ENCODE data around the gene SPECC1. TPM values are rescaled to one million over a fixed set of nuclear protein-coding genes. Genes with fewer than 3 reads are reported as not detected.

SPECC1 gene
- total RNA-seq, 1 experiment from 2014 or later = 46.4 TPM

DNA sequence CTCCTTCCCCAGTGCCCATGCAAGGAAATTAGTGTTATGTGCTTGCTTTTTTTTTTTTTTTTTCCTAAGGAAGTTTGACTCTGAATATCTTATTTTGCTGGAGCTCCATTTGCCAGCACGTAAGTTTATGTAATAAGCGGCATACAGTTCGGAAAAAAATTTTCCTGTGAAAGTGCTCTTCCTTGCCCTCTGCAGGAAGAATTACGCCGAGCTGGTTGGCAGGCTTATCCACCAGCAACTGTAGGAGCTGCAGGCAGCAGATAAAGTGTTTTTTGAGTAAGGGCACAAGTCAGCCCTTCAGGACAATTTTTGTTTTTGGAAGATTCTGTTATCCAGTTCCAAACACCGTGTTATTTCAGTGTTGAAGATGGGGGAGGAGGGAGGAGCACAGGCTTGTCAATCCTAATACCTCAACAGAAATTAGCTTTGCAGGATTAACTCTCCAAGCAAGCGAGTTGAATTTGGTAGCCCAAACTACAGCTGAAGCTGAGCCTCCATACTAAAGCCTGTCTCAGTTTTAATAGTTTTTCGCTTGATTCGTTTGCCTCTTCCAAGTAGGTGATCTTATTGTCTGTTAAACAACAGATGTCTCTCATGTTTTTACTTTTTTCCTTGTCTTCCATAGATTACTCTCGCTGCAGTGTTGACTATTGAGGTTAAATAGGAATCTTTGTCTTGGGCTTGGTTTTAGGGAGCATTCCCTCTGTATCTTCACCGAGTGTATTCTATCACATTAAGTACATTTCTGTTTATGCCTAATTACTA, 1.1 kb downstream of the SPECC1 start:
- ChIA-PET CTCF (interaction anchor here (0.6 to 2.4 kb wide), 9 partner anchors 17 to 632 kb away, joined by 3 to 15 read pairs (median 7); partner anchors contain the start of gene MAPK7), POLR2A (ENCODE audit: unreplicated experiment) (interaction anchor here (0.5 to 1.1 kb wide), 4 partner anchors 53 to 73 kb away, joined by 3 to 16 read pairs (median 9); no protein-coding TSS in a partner anchor)
- Histone ChIP-seq H3K27ac (ENCODE audit: low read length) (peak overlapping the region; percentile 9), H3K9ac (ENCODE audit: low read length) (peak overlapping the region; percentile 39), H4K20me1 (ENCODE audit: low read length) (no peaks in the 10 kb centered on the region), H3K36me3 (ENCODE audit: low read depth, low read length) (no peaks in the 10 kb centered on the region), H3K79me2 (ENCODE audit: low read length) (peaks cover 40% of the 10 kb centered on the region), H3K9me2 (replicated peaks; ENCODE audit: low read length) (no peaks in the 10 kb centered on the region), H2AFZ (ENCODE audit: low read length) (peak overlapping the region; percentile 99), H3K27me3 (ENCODE audit: low read length) (no peaks in the 10 kb centered on the region), H3K9me3 (ENCODE audit: low read length) (no peaks in the 10 kb centered on the region), H3F3A (ENCODE audit: low read length, unreplicated experiment) (no peaks in the 10 kb centered on the region), H3K4me1 (ENCODE audit: insufficient read depth, low read length) (peaks cover 20% of the 10 kb centered on the region), H3K4me2 (ENCODE audit: low read length) (peak overlapping the region; percentile 94), H3K4me3 (ENCODE audit: low read length) (peak overlapping the region; percentile 81)
- intact Hi-C loops (cut with micrococcal nuclease) = loop anchor here (1.0 to 5.0 kb wide), 3 partner anchors 56 to 107 kb away; no protein-coding TSS in a partner anchor
- ATAC-seq (peak; percentile 45), DNase-seq (peak; percentile 90)
- TSS peak; percentile 52 for BruUV-seq (replicated peaks)
- no peak for TF ChIP-seq EZH2 (IDR thresholded peaks at IDR 0.05; ENCODE audit: low read length, unreplicated experiment)
- TF ChIP-seq EZH2phosphoT487 (IDR thresholded peaks at IDR 0.05; ENCODE audit: borderline replicate concordance, low read length) = no peak
- TF ChIP-seq CTCF (conservative IDR thresholded peaks at IDR 0.05; ENCODE audit: low read depth, low read length) = peak; percentile 68

GRCh38 chr17:20010936-20011335, 1.8 kb downstream of the SPECC1 start:
- H3K4me2 ChIP-seq (ENCODE audit: low read length) = peak overlapping the region; percentile 94
- TF ChIP-seq CTCF (conservative IDR thresholded peaks at IDR 0.05; ENCODE audit: low read depth, low read length) = no peak
- TF ChIP-seq EZH2phosphoT487 (IDR thresholded peaks at IDR 0.05; ENCODE audit: borderline replicate concordance, low read length) = no peak
- ChIA-PET POLR2A (ENCODE audit: unreplicated experiment) (no interaction called here), CTCF (interaction anchor here (1.3 to 2.4 kb wide), 3 partner anchors 18 to 105 kb away, joined by 3 to 15 read pairs (median 7); no protein-coding TSS in a partner anchor)
- peaks cover 20% of the 10 kb centered on the region for H3K4me1 ChIP-seq (ENCODE audit: insufficient read depth, low read length)
- peak overlapping the region; percentile 81 for H3K4me3 ChIP-seq (ENCODE audit: low read length)
- H3K9me2 ChIP-seq (replicated peaks; ENCODE audit: low read length) = no peaks in the 10 kb centered on the region
- ATAC-seq (no peak), DNase-seq (no peak)
- no peak overlapping the region for H3K27ac ChIP-seq (ENCODE audit: low read length)
- no TSS peak for BruUV-seq (replicated peaks)
- intact Hi-C loops (cut with micrococcal nuclease) = loop anchor here (1.0 to 5.0 kb wide), 3 partner anchors 55 to 106 kb away; no protein-coding TSS in a partner anchor
- no peaks in the 10 kb centered on the region for H3K27me3 ChIP-seq (ENCODE audit: low read length)
- peaks cover 40% of the 10 kb centered on the region for H3K79me2 ChIP-seq (ENCODE audit: low read length)
- no peaks in the 10 kb centered on the region for H4K20me1 ChIP-seq (ENCODE audit: low read length)
- H3K9me3 ChIP-seq (ENCODE audit: low read length) = no peaks in the 10 kb centered on the region
- peak overlapping the region; percentile 99 for H2AFZ ChIP-seq (ENCODE audit: low read length)
- no peaks in the 10 kb centered on the region for H3F3A ChIP-seq (ENCODE audit: low read length, unreplicated experiment)
- H3K9ac ChIP-seq (ENCODE audit: low read length) = peak overlapping the region; percentile 39
- no peaks in the 10 kb centered on the region for H3K36me3 ChIP-seq (ENCODE audit: low read depth, low read length)

Data from PC-3 (cell line).